Measurements from ENCODE around the gene CHI3L1. TPM values are rescaled to one million over a fixed set of nuclear protein-coding genes. Genes with fewer than 3 reads are reported as not detected.
A peak's percentile ranks its signal among the peaks of the same experiment; 100 is the strongest.

The CHI3L1 gene
- total RNA-seq, 1 experiment from 2014 or later: not detected

GRCh38 chr1:203150511-203151297 is 35.8 kb downstream of the CHI3L1 start:
- Histone ChIP-seq H2BK120ac (ENCODE audit: low read depth, low read length, poor library complexity, severe bottlenecking) (no peak overlapping the region), H3T11ph (ENCODE audit: low read length) (no peak overlapping the region), H3K4me2 (ENCODE audit: insufficient read depth, insufficient read length, low read length) (no peak overlapping the region), H3K27me3 (ENCODE audit: insufficient read depth, low read length) (no peaks in the 10 kb centered on the region), H3K4ac (ENCODE audit: low read depth, low read length) (no peak overlapping the region), H3K9ac (ENCODE audit: extremely low read depth, insufficient read length, low read length) (no peak overlapping the region), H2AK5ac (ENCODE audit: insufficient read length, low read length) (no peak overlapping the region), H4K8ac (replicated peaks; ENCODE audit: insufficient read length, low read depth, low read length) (no peak overlapping the region), H4K20me1 (ENCODE audit: control insufficient read depth, insufficient read depth, insufficient read length) (no peaks in the 10 kb centered on the region), H3K79me1 (ENCODE audit: insufficient read depth, low read depth, low read length, poor library complexity, severe bottlenecking) (no peaks in the 10 kb centered on the region), H4K5ac (ENCODE audit: insufficient read length, low read depth, low read length) (no peak overlapping the region), H2BK15ac (ENCODE audit: low read depth, low read length) (no peak overlapping the region), H3K9me3 (ENCODE audit: control insufficient read depth, low read depth, low read length) (no peaks in the 10 kb centered on the region), H3K27ac (ENCODE audit: insufficient read length, low read depth, low read length) (no peak overlapping the region), H3K23me2 (ENCODE audit: insufficient read length, low read depth, low read length, poor library complexity, severe bottlenecking) (no peaks in the 10 kb centered on the region), H3K79me2 (ENCODE audit: insufficient read depth, low read length) (no peaks in the 10 kb centered on the region), H3K23ac (ENCODE audit: insufficient read length, low read depth, low read length) (no peak overlapping the region), H3K18ac (ENCODE audit: insufficient read length, low read depth, low read length) (no peak overlapping the region), H2BK20ac (ENCODE audit: low read depth, low read length, poor library complexity, severe bottlenecking) (no peak overlapping the region), H2BK5ac (ENCODE audit: insufficient read length, low read length) (no peak overlapping the region), H3K56ac (ENCODE audit: insufficient read length, low read depth, low read length) (no peak overlapping the region), H2BK12ac (ENCODE audit: insufficient read length, low read depth, low read length) (no peak overlapping the region), H2AFZ (ENCODE audit: low read length) (no peak overlapping the region), H3K4me1 (ENCODE audit: insufficient read depth, low read length) (peaks cover 25% of the 10 kb centered on the region), H4K91ac (ENCODE audit: insufficient read length, low read depth, low read length) (no peak overlapping the region), H3K14ac (ENCODE audit: insufficient read depth, low read length) (no peak overlapping the region; the same call in 1 of the 2 replicates)
- no peak overlapping the region for H3K4me3 Mint-ChIP-seq
- no CpG with 5 or more reads among the region's 9 CpGs for WGBS (ENCODE audit: extremely low coverage, insufficient read length, low lambda C conversion rate)
- no peaks in the 10 kb centered on the region; a peak in 1 of 5 replicates for H3K9me3 Mint-ChIP-seq
- peak overlapping the region; percentile 47 to 70 (median 57); a peak in 3 of 7 replicates for H3K27ac Mint-ChIP-seq
- TF ChIP-seq CTCF (conservative IDR thresholded peaks at IDR 0.05): no peak
- H3K36me3 Mint-ChIP-seq (ENCODE audit: insufficient read depth in 1 of 3, low read depth in 3 of 3): no peaks in the 10 kb centered on the region
- no peak for DNase-seq
- H3K27me3 Mint-ChIP-seq (ENCODE audit: low read depth): no peaks in the 10 kb centered on the region; the same call in none of the 2 replicates
- peaks cover 78 to 96% of the 10 kb centered on the region in 2 experiments for H3K4me1 Mint-ChIP-seq
